Measurements from ENCODE around the gene AOC2.
A peak's percentile ranks its signal among the peaks of the same experiment; 100 is the strongest.
"Not testable (repeated sequence)": the region's sequence is repeated elsewhere in the genome, so short reads cannot be mapped to it uniquely, and the experiment has no call there.

The AOC2 gene

GRCh38 chr17:42877037-42877436 is 32.7 kb downstream of the AOC2 start:
- no peak for DNase-seq (ENCODE audit: low read depth)
- TF ChIP-seq, protein P1, sequence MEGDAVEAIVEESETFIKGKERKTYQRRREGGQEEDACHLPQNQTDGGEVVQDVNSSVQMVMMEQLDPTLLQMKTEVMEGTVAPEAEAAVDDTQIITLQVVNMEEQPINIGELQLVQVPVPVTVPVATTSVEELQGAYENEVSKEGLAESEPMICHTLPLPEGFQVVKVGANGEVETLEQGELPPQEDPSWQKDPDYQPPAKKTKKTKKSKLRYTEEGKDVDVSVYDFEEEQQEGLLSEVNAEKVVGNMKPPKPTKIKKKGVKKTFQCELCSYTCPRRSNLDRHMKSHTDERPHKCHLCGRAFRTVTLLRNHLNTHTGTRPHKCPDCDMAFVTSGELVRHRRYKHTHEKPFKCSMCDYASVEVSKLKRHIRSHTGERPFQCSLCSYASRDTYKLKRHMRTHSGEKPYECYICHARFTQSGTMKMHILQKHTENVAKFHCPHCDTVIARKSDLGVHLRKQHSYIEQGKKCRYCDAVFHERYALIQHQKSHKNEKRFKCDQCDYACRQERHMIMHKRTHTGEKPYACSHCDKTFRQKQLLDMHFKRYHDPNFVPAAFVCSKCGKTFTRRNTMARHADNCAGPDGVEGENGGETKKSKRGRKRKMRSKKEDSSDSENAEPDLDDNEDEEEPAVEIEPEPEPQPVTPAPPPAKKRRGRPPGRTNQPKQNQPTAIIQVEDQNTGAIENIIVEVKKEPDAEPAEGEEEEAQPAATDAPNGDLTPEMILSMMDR (conservative IDR thresholded peaks at IDR 0.05; ENCODE audit: control insufficient read depth, insufficient read depth, low read depth, low read length), result no peak

DNA sequence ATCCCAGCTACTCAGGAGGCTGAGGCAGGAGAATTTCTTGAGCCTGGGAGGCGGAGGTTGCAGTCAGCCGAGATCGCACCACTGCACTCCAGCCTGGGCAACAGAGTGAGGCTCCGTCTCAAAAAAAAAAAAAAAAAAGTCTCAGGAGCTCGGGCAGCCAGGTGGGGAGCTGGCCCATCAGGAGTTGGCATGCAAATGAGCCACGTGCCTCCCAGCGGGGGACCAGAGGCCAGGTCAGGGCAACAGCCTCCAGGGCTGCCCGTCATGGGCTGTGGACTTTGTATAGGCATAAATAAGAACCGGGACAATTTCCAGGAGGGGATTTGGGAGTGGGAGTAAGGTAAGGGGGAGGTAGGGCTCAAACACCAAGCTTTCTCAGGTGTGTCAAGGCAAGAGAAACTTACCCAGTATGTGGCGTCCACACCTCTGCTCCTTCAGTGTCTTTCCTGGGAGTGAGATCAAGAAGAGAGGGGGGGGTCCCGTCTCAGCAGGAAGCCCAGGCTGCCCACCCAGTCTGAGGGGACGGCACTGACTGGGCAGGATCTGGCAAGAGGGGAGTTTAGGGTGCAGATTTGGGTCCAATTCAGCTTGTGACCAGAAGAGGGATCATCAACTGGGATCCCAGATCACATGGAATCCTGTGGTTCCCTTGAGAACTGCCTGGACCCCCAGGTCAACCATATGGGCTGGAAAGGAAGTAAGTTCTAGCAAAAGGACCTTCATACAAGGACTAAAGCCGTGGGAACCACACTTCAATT is 33.9 kb downstream of the AOC2 start:
- DNase-seq (ENCODE audit: low read depth), result no peak
- TF ChIP-seq, protein P1 (conservative IDR thresholded peaks at IDR 0.05; ENCODE audit: control insufficient read depth, insufficient read depth, low read depth, low read length), result no peak
- H3K4me3 ChIP-seq (ENCODE audit: control insufficient read depth, low read depth, low read length), result no peak overlapping the region

More at GRCh38 chr17:42877037-42877436, 32.7 kb downstream of the AOC2 start:
- H3K4me3 ChIP-seq (ENCODE audit: control insufficient read depth, low read depth, low read length), result no peak overlapping the region

- H3K4me3 ChIP-seq (ENCODE audit: control insufficient read depth, low read depth, low read length), result no peak overlapping the region
- DNase-seq (ENCODE audit: low read depth), result no peak
- TF ChIP-seq, protein P1 (conservative IDR thresholded peaks at IDR 0.05; ENCODE audit: control insufficient read depth, insufficient read depth, low read depth, low read length), result no peak
Measured at GRCh38 chr17:42878924-42879595, 34.7 kb downstream of the AOC2 start.

- TF ChIP-seq, protein P1 (conservative IDR thresholded peaks at IDR 0.05; ENCODE audit: control insufficient read depth, insufficient read depth, low read depth, low read length), result no peak
- H3K4me3 ChIP-seq (ENCODE audit: control insufficient read depth, low read depth, low read length), result no peak overlapping the region
- DNase-seq (ENCODE audit: low read depth), result peak; percentile 30
Measured at GRCh38 chr17:42879596-42879985, 35.2 kb downstream of the AOC2 start.

GRCh38 chr17:42880776-42881310 is 36.5 kb downstream of the AOC2 start:
- TF ChIP-seq, protein P1 (conservative IDR thresholded peaks at IDR 0.05; ENCODE audit: control insufficient read depth, insufficient read depth, low read depth, low read length), result no peak
- no peak overlapping the region for H3K4me3 ChIP-seq (ENCODE audit: control insufficient read depth, low read depth, low read length)
- no peak for DNase-seq (ENCODE audit: low read depth)

- DNase-seq (ENCODE audit: low read depth); H3K4me3 ChIP-seq (ENCODE audit: control insufficient read depth, low read depth, low read length): not testable (repeated sequence)
Measured at GRCh38 chr17:42881706-42882105, 37.3 kb downstream of the AOC2 start.

DNA sequence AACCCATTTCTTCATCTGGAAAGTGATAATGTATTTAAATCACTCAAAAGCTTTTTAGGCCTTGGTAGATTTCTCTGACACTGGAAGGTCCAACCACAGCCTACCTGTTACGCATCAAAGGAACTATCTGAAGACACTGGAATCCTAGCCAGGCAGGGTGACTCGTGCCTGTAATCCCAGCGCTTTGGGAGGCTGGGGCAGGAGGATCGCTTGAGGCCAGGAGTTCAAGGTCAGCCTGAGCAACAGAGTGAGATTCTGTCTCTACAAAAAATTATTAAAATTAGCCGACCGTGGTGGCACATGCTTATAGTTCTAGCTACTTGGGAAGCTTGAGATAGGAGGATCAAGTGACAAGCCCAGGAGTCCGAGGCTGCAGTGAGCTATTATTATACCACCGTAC is 37.8 kb downstream of the AOC2 start:
- no peak overlapping the region for H3K4me3 ChIP-seq (ENCODE audit: control insufficient read depth, low read depth, low read length)
- DNase-seq (ENCODE audit: low read depth), result no peak
- TF ChIP-seq, protein P1 (conservative IDR thresholded peaks at IDR 0.05; ENCODE audit: control insufficient read depth, insufficient read depth, low read depth, low read length), result no peak
